Liver (tissue), 9 donors: ENCODE results near the gene CBX2. TPM values are rescaled to one million over a fixed set of nuclear protein-coding genes. Genes with fewer than 3 reads are reported as not detected.

ENCODE experiments used
- DNase-seq: peaks from one replicate; pipeline ENCODE4 v3.0.0-alpha.2; 2017; ENCODE audit warnings: low spot score
- H3K27ac ChIP-seq, 2 donors: one replicate each; pipeline ENCODE4 v1.7.0; 2013; ENCODE audit warnings: inconsistent platforms in 2 of 2, low read length in 2 of 2, control low read depth in 1 of 2, low read depth in 1 of 2, mild to moderate bottlenecking in 1 of 2
- H3K27me3 ChIP-seq, 4 donors: one replicate each; pipeline versions ENCODE4 v1.6.1 to v1.7.0; 2013; ENCODE audit warnings: low read length in 3 of 4, inconsistent platforms in 1 of 4, mild to moderate bottlenecking in 1 of 4, moderate library complexity in 1 of 4; ENCODE audit not compliant: control insufficient read depth in 4 of 4, insufficient read depth in 4 of 4
- H3K36me3 ChIP-seq, 4 donors: one replicate each; pipeline versions ENCODE4 v1.6.1 to v1.7.0; 2013; ENCODE audit warnings: low read length in 3 of 4, mild to moderate bottlenecking in 3 of 4, low read depth in 1 of 4, moderate library complexity in 1 of 4; ENCODE audit not compliant: control insufficient read depth in 4 of 4, insufficient read depth in 3 of 4
- H3K4me1 ChIP-seq, 4 donors: one replicate each; pipeline versions ENCODE4 v1.6.1 to v1.7.0; 2013; ENCODE audit warnings: low read length in 3 of 4, mild to moderate bottlenecking in 3 of 4, moderate library complexity in 1 of 4; ENCODE audit not compliant: control insufficient read depth in 4 of 4, insufficient read depth in 4 of 4
- H3K4me3 ChIP-seq, 3 donors: one replicate each; pipeline versions ENCODE4 v1.6.1 to v1.7.0; 2013; ENCODE audit warnings: low read length in 3 of 3, control low read depth in 1 of 3, low read depth in 1 of 3, mild to moderate bottlenecking in 1 of 3
- H3K9ac ChIP-seq, 2 donors: one replicate each; pipeline ENCODE4 v1.7.0; 2013; ENCODE audit warnings: low read length in 2 of 2, mild to moderate bottlenecking in 2 of 2, moderate library complexity in 2 of 2, control low read depth in 1 of 2, low read depth in 1 of 2
- H3K9me3 ChIP-seq, 4 donors: one replicate each; pipeline versions ENCODE4 v1.6.1 to v1.7.0; 2013; ENCODE audit warnings: low read length in 3 of 4; ENCODE audit not compliant: control insufficient read depth in 4 of 4
- ATF3 ChIP-seq: IDR thresholded peaks from 2 replicates; pipeline ENCODE4 v1.6.1; 2016; ENCODE audit warnings: antibody characterized with exemption
- CTCF ChIP-seq: fragments of 150-350 bp; IDR thresholded peaks from 2 replicates; pipeline ENCODE4 v1.5.1; 2017; ENCODE audit warnings: improper control_type of control experiment, low read depth, low read length; ENCODE audit not compliant: missing input control
- EGR1 ChIP-seq, 2 donors: IDR thresholded peaks; 2 replicates each; pipeline ENCODE4 v1.6.1; 2016 to 2018; ENCODE audit warnings: antibody characterized with exemption in 2 of 2, low read depth in 2 of 2
- FOXA1 ChIP-seq: IDR thresholded peaks from 2 replicates; pipeline ENCODE4 v1.6.1; 2016; ENCODE audit warnings: antibody characterized with exemption
- FOXA2 ChIP-seq: IDR thresholded peaks from 2 replicates; pipeline ENCODE4 v1.6.1; 2016; ENCODE audit warnings: antibody characterized with exemption
- GABPA ChIP-seq, 2 donors: IDR thresholded peaks in 1 of 2; conservative IDR thresholded peaks in 1 of 2; 2 replicates each; pipeline ENCODE4 v1.6.1; 2016; ENCODE audit warnings: antibody characterized with exemption in 2 of 2, mild to moderate bottlenecking in 1 of 2, moderate library complexity in 1 of 2
- HNF4A ChIP-seq, 2 donors: conservative IDR thresholded peaks; 2 replicates each; pipeline ENCODE4 v1.6.1; 2016; ENCODE audit warnings: antibody characterized with exemption in 2 of 2, mild to moderate bottlenecking in 2 of 2
- HNF4G ChIP-seq: IDR thresholded peaks from 2 replicates; pipeline ENCODE4 v1.6.1; 2016; ENCODE audit warnings: antibody characterized with exemption
- JUND ChIP-seq, 2 donors: IDR thresholded peaks; 2 replicates each; pipeline ENCODE4 v1.6.1; 2016; ENCODE audit warnings: antibody characterized with exemption in 2 of 2
- NR2F2 ChIP-seq: IDR thresholded peaks from 2 replicates; pipeline ENCODE4 v1.6.1; 2016; ENCODE audit warnings: antibody characterized with exemption
- REST ChIP-seq: IDR thresholded peaks from 2 replicates; pipeline ENCODE4 v1.6.1; 2016; ENCODE audit warnings: antibody characterized with exemption, mild to moderate bottlenecking
- RXRA ChIP-seq, 2 donors: IDR thresholded peaks; 2 replicates each; pipeline ENCODE4 v1.6.1; 2017 to 2018; ENCODE audit warnings: antibody characterized with exemption in 2 of 2, mild to moderate bottlenecking in 1 of 2
- TAF1 ChIP-seq: conservative IDR thresholded peaks from 2 replicates; pipeline ENCODE4 v1.6.1; 2016; ENCODE audit warnings: antibody characterized with exemption, mild to moderate bottlenecking
- YY1 ChIP-seq: IDR thresholded peaks from 2 replicates; pipeline ENCODE4 v1.6.1; 2016; ENCODE audit warnings: antibody characterized with exemption, mild to moderate bottlenecking
- ZBTB33 ChIP-seq: IDR thresholded peaks from 2 replicates; pipeline ENCODE4 v1.6.1; 2016; ENCODE audit warnings: antibody characterized with exemption
- WGBS: extraction: QIAGEN DNeasy Blood & Tissue Kit; methylation state at CpG from one replicate; pipeline ENCODE4 v1.1.7; 2013; 5-methylcytosine and 5-hydroxymethylcytosine counted together
- polyA plus RNA-seq, 2 donors: library from polyadenylated mRNA; stranded (reverse) in 1 of 2; unstranded in 1 of 2; fragments of 200-250 nt in 1 of 2; fragments of >200 nt in 1 of 2; fragmentation: Nextera tagmentation in 1 of 2; extraction: Ambion mirVana in 1 of 2; gene quantifications; one replicate each; pipeline versions ENCODE4 v1.2.1 to v1.2.3, GENCODE V29; 2013 to 2015
- total RNA-seq, 2 donors: library from RNA; depleted of rRNA; stranded (reverse); fragments of >200 nt; gene quantifications; one replicate each; pipeline ENCODE4 v1.2.3, GENCODE V29; 2014
- donor health status: healthy.
- donor health status: healthy.
- donor health status: healthy.
- donor health status: healthy.
- donor health status: healthy.

Gene CBX2
- total and polyA plus RNA-seq, 4 donors: 0.33 to 2.4 (median 0.53) TPM

- no peak overlapping the region for H3K4me3 ChIP-seq
Measured at GRCh38 chr17:79790805-79791734, 13.1 kb downstream of the CBX2 start.

GRCh38 chr17:79791735-79792161, 13.8 kb downstream of the CBX2 start:
- WGBS: 7% methylated on average over 26 of the region's 26 CpGs
- no peaks in the 10 kb centered on the region for H3K9me3 ChIP-seq
- H3K36me3 ChIP-seq: peaks cover 0 to 6% (median 0%) of the 10 kb centered on the region in 4 donors
- no peak overlapping the region for H3K9ac ChIP-seq
- H3K4me3 ChIP-seq: no peak overlapping the region
- DNase-seq: no peak
- H3K27me3 ChIP-seq: peaks cover 0 to 15% (median 9%) of the 10 kb centered on the region in 4 donors
- no peak overlapping the region for H3K27ac ChIP-seq
- TF ChIP-seq HNF4G (no peak), REST (no peak), CTCF (no peak), FOXA2 (no peak), GABPA (IDR thresholded peaks at IDR 0.05 in 1 of 2, conservative IDR thresholded peaks at IDR 0.05 in 1 of 2) (no peak), RXRA (IDR thresholded peaks at IDR 0.05) (no peak)
- H3K4me1 ChIP-seq: peaks cover 6 to 19% (median 14%) of the 10 kb centered on the region in 4 donors

More at GRCh38 chr17:79790805-79791734, 13.1 kb downstream of the CBX2 start:
- Histone ChIP-seq H3K36me3 (peaks cover 0 to 6% (median 0%) of the 10 kb centered on the region in 4 donors), H3K4me1 (peaks cover 2 to 13% (median 11%) of the 10 kb centered on the region in 4 donors), H3K27me3 (peaks cover 0 to 15% (median 10%) of the 10 kb centered on the region in 4 donors), H3K9ac (no peak overlapping the region), H3K27ac (no peak overlapping the region), H3K9me3 (no peaks in the 10 kb centered on the region)
- WGBS: 8% methylated on average over 68 of the region's 68 CpGs
- TF ChIP-seq HNF4G (no peak), FOXA1 (no peak)
- no peak for DNase-seq

GRCh38 chr17:79792341-79792871, 14.5 kb downstream of the CBX2 start:
- Histone ChIP-seq H3K27me3 (peaks cover 0 to 15% (median 7%) of the 10 kb centered on the region in 4 donors), H3K36me3 (peaks cover 0 to 6% (median 0%) of the 10 kb centered on the region in 4 donors), H3K4me3 (no peak overlapping the region), H3K9ac (no peak overlapping the region), H3K4me1 (peaks cover 6 to 19% (median 14%) of the 10 kb centered on the region in 4 donors), H3K9me3 (no peaks in the 10 kb centered on the region), H3K27ac (no peak overlapping the region)
- 20% methylated on average over 22 of the region's 22 CpGs for WGBS
- no peak for DNase-seq
- no peak for TF ChIP-seq YY1
- no peak for TF ChIP-seq EGR1 (IDR thresholded peaks at IDR 0.05; ENCODE audit: low read depth in 2 of 2)
- TF ChIP-seq ZBTB33: no peak
- TF ChIP-seq RXRA (IDR thresholded peaks at IDR 0.05): no peak
- TF ChIP-seq GABPA (IDR thresholded peaks at IDR 0.05 in 1 of 2, conservative IDR thresholded peaks at IDR 0.05 in 1 of 2): no peak
- no peak for TF ChIP-seq ATF3
- no peak for TF ChIP-seq FOXA1
- TF ChIP-seq JUND (IDR thresholded peaks at IDR 0.05): no peak
- no peak for TF ChIP-seq TAF1
- no peak for TF ChIP-seq NR2F2
- no peak for TF ChIP-seq HNF4G
- TF ChIP-seq HNF4A (conservative IDR thresholded peaks at IDR 0.05): no peak
